HL-60 (cell line): ENCODE measurements around the gene PPP6R3.

Experiments
- DNase-seq, 2 experiments: peaks; one replicate each; pipeline ENCODE4 v3.0.0-alpha.2; 2010 to 2020; ENCODE audit warnings: low read depth in 1 of 2, low spot score in 1 of 2
- H3K27ac ChIP-seq: fragments of 250-450 bp; sonication (Bioruptor Pico); replicated peaks from 2 replicates; pipeline ENCODE4 v1.5.1; 2020; ENCODE audit warnings: mild to moderate bottlenecking, moderate library complexity
- H3K27me3 ChIP-seq: fragments of 250-450 bp; sonication (Bioruptor Pico); 2 replicates; pipeline ENCODE4 v1.5.1; 2021; ENCODE audit warnings: mild to moderate bottlenecking, moderate library complexity; ENCODE audit not compliant: insufficient read depth, poor library complexity, severe bottlenecking
- H3K4me3 ChIP-seq: replicated peaks from 2 replicates; pipeline ENCODE4 v1.5.1; 2011; ENCODE audit warnings: mild to moderate bottlenecking, control low read depth, low read length; ENCODE audit not compliant: insufficient read depth
- CTCF ChIP-seq: IDR thresholded peaks from one replicate; pipeline ENCODE4 v1.5.1; 2011; ENCODE audit warnings: low read length, control low read depth, inconsistent platforms; ENCODE audit not compliant: insufficient read depth
- GABPA ChIP-seq: IDR thresholded peaks from 2 replicates; pipeline ENCODE4 v1.6.1; 2012; ENCODE audit warnings: low read depth
- POLR2AphosphoS5 ChIP-seq: IDR thresholded peaks from 2 replicates; pipeline ENCODE4 v1.6.1; 2012; ENCODE audit warnings: low read depth
- REST ChIP-seq: IDR thresholded peaks from 2 replicates; pipeline ENCODE4 v1.6.1; 2012; ENCODE audit warnings: low read depth; ENCODE audit not compliant: insufficient replicate concordance
- SPI1 ChIP-seq: IDR thresholded peaks from 2 replicates; pipeline ENCODE4 v1.6.1; 2012; ENCODE audit warnings: low read depth, mild to moderate bottlenecking, borderline replicate concordance

Gene PPP6R3

GRCh38 chr11:68581439-68581838, 120.9 kb downstream of the PPP6R3 start:
- Histone ChIP-seq H3K27me3 (no peaks in the 10 kb centered on the region), H3K4me3 (no peak overlapping the region), H3K27ac (no peak overlapping the region)
- TF ChIP-seq CTCF (no peak), GABPA (no peak), POLR2AphosphoS5 (no peak), REST (no peak), SPI1 (no peak)
- DNase-seq, result no peak

GRCh38 chr11:68581901-68582300, 121.3 kb downstream of the PPP6R3 start:
- Histone ChIP-seq H3K27me3 (no peaks in the 10 kb centered on the region), H3K27ac (no peak overlapping the region), H3K4me3 (no peak overlapping the region)
- DNase-seq, result no peak
- TF ChIP-seq CTCF (no peak), REST (no peak), SPI1 (no peak), GABPA (no peak), POLR2AphosphoS5 (no peak)

GRCh38 chr11:68582416-68583040, 122.0 kb downstream of the PPP6R3 start:
- TF ChIP-seq POLR2AphosphoS5, result no peak
- no peak for TF ChIP-seq REST
- TF ChIP-seq GABPA, result no peak
- TF ChIP-seq SPI1, result no peak
- no peak for TF ChIP-seq CTCF
- H3K27ac ChIP-seq, result no peak overlapping the region

More at GRCh38 chr11:68582416-68583040, 122.0 kb downstream of the PPP6R3 start:
- no peaks in the 10 kb centered on the region for H3K27me3 ChIP-seq
- no peak overlapping the region for H3K4me3 ChIP-seq
- DNase-seq, result no peak
